ENCODE results near the gene SREBF1.

DNA sequence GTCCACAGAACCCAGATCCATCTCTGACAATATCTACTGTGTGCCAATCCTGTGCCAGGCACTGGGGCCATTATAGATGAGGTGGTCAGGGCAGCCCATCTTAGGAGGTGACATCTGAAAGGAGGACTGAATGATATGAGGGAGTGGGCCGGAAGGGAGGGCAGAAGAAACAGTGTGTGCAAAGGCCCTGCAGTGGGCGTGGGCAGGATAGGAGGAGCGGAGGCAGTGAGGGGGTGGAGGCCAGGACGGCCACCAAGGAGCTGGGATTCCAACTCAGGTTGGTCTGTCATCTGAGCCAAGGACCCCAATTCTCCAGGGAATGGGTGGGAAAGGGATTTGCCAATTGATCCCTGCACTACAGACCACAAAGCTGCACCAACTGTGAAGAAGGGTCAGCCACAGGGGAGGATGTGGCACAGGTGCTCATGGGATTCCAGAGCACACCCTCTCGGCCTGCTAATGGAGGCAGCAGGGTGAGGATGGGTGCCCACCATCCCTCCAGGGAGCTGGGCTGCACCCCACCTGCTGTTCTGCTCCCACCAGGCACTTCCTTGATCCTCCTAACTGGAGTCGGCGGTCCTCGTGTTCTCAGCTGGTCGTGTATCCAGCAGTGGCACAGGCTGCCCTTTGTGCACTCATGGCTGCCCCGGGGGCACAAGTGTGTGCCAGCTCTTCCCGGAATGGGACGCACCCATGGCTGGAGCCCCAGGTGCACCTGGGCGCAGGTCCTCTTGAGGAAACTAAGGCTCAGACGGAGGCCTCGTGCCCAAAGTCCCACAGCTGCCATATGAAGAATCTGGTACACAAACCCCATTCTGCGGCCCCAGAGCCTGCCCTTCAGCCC is 9.6 kb downstream of the SREBF1 start:
- TF ChIP-seq, protein P1, sequence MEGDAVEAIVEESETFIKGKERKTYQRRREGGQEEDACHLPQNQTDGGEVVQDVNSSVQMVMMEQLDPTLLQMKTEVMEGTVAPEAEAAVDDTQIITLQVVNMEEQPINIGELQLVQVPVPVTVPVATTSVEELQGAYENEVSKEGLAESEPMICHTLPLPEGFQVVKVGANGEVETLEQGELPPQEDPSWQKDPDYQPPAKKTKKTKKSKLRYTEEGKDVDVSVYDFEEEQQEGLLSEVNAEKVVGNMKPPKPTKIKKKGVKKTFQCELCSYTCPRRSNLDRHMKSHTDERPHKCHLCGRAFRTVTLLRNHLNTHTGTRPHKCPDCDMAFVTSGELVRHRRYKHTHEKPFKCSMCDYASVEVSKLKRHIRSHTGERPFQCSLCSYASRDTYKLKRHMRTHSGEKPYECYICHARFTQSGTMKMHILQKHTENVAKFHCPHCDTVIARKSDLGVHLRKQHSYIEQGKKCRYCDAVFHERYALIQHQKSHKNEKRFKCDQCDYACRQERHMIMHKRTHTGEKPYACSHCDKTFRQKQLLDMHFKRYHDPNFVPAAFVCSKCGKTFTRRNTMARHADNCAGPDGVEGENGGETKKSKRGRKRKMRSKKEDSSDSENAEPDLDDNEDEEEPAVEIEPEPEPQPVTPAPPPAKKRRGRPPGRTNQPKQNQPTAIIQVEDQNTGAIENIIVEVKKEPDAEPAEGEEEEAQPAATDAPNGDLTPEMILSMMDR (IDR thresholded peaks at IDR 0.05; ENCODE audit: borderline replicate concordance, extremely low read depth, low read length, poor library complexity, severe bottlenecking): no peak
- TF ChIP-seq EZH2 (IDR thresholded peaks at IDR 0.05; ENCODE audit: borderline replicate concordance, low read depth, low read length, severe bottlenecking): no peak
